Stimulated activated CD8-positive, alpha-beta memory T cell treated with anti-CD3 and anti-CD28 coated beads, Interleukin-15, amount 100 ng/mL, for 24 hours (primary cell): ENCODE results near the gene NBPF1.
"Not testable (repeated sequence)": the region's sequence is repeated elsewhere in the genome, so short reads cannot be mapped to it uniquely, and the experiment has no call there.

Experiments
- DNase-seq: peaks from one replicate; pipeline ENCODE4 v3.0.0-alpha.2; 2020; ENCODE audit warnings: low read depth

The NBPF1 gene

DNA sequence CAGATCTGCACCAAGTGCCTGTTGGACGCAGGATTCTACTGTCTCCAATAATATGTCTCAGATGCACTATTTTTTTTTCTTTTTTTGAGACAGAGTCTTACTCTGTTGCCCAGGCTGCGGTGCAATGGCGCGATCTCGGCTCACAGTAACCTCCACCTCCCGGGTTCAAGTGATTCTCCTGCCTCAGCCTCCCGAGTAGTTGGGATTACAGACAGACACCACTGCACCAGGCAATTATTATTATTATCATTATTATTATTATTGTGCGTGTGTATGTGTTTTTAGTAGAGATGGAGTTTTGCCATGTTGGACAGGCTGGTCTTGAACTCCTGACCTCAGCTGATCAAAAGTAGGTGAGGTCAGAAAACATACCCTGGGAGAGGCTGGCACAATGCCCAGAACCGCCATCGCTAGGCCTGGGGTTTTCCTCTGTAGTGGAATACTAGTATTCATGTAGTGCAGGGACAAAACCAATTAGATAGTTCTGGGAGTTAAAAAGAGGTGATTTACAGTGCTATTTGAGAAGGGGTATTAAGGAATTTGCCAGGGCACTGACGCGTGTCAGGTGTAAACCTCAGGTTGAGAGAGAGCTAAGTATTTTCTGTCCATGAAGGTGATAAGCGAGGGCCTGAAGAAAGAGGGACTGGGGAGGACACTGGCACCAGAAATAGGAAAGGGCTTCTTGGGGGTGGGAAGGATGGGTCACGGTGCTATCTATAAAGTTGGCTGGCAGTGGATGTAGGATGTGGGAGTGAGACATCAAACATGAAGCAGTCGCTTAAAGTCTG is 100.5 kb downstream of the NBPF1 start:
- not testable (repeated sequence) for DNase-seq
